ENCODE measurements around the gene NUPR2.
A peak's percentile ranks its signal among the peaks of the same experiment; 100 is the strongest.
"Not testable (repeated sequence)": the region's sequence is repeated elsewhere in the genome, so short reads cannot be mapped to it uniquely, and the experiment has no call there.

Gene NUPR2, protein sequence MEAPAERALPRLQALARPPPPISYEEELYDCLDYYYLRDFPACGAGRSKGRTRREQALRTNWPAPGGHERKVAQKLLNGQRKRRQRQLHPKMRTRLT

DNA sequence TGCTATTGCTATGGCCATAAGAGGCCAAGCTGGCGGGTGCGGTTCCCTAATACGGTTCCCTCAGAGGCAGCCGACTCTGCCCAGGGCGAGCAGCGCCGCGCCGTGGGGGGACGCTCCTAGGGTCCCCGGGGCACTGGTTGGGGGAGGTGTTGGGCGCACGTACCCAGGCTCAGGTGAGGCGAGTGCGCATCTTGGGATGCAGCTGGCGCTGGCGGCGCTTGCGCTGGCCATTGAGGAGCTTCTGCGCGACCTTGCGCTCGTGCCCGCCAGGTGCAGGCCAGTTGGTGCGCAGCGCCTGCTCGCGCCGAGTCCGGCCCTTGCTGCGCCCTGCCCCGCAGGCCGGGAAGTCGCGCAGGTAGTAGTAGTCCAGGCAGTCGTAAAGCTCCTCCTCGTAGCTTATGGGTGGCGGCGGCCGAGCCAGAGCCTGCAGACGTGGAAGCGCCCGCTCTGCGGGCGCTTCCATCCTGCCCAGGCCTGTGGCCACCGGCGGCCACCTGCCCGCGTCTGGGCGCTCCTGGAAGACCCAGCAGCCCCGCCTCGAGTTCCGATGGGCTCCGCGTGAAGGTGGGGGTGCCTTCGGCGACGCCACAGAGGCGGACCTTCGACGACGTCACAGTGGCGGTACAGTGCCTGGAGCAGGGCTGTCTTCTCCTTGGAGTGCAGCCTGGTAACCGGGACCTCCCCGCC is at the start of gene NUPR2:
Gene NUPR2 (minus strand): TSS at position 566 of the 687 bp plus-strand sequence. CDS start 103 bp downstream, at position 463.
- DNase-seq (ENCODE audit: low spot score) = no peak

DNA sequence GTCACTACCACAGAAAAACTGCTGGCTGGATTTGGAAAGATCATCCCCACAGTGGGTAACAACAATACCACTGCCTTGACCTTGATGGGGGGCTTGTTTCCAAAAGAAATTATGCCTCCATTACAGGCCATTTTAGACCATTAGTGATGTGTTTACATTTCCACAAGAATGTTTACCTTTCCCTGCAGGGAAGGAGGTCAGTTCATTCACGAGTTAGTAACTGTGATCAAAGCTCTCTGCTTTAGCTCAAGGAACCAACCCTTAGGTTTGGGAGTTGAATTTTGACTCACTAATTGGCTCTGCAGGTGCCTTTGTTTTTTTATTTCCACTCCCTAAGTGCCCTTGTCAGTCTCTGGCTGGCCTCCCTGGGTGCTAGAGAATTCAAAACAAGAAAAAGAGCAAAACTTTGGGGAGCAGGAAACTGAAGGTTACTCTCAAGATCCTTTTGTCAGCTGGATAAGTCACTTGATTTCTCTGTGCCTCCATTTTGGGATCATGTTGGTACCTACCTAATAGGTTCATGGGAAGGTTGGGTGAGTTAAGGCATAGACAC is 41.1 kb upstream of the NUPR2 start:
- no peak for DNase-seq (ENCODE audit: low spot score)

DNA sequence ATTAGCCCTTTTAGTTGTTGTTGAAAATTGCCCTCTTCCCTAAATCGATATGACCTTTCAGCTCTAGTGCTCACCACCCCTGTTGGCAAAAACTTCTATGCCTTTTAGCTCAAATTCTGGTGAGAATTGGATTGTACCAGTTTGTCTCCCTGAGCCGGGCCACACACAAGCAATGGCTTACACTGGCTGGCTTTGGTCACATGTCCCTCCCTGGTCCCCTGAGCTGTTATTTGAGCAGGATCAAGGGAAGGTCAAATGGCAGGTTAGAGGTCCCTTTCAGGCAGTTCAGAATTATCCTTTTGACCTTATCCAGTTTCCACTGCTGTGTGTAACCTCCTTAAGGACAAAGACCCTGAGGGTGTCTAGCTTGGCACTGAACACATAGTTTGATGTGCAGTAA is 14.8 kb upstream of the NUPR2 start:
- not testable (repeated sequence) for DNase-seq (ENCODE audit: low spot score)

DNA sequence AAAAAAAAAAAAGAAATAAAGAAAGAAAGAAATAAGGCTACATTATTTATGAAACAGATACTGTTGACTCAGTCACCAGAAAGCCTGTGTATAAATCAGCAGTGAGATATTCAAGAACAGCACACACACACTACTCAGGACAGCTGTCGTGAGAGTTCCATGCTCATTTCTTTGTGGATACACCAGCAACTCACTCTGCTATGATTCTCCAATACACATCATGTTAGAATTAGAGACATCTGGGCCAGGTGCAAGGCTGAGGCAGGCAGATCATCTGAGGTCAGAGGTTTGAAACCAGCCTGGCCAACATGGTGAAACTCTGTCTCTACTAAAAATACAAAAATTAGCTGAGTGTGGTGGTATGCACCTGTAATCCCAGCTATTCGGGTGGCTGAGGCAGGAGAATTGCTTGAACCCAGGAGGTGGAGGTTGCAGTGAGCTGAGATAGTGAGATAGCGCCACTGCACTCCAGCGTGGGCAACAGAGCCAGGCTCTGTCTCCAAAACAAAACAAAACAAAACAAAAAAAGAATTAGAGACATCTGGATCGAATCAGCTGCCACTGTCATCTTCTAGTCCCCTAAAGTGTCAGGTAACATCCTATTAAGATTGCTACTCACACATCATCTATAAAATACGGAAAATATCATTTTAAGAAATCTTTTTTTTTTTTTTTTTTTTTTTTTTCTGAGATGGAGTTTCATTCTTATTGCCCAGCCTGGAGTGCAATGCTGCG is 11.2 kb upstream of the NUPR2 start:
- no peak for DNase-seq (ENCODE audit: low spot score)

DNA sequence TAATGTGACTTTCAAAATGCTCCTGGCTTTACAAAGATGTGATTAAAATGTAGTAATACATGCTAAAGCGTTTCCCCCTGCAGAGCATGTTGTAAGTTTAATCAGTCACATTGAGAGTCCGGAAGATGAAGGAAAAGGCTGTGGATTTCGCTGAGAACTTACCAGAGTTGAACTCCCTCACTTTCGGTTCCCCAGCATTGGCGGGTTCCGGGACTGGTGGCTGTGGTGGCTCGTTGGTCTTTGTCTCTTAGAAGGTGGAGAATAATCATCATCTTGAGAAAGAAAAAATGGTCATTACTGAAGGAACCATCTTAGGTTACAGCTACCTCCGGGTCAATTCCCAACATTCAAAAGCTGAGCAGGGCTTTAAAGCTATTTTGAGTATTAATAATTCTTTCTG is 9.6 kb upstream of the NUPR2 start:
- no peak for DNase-seq (ENCODE audit: low spot score)

DNA sequence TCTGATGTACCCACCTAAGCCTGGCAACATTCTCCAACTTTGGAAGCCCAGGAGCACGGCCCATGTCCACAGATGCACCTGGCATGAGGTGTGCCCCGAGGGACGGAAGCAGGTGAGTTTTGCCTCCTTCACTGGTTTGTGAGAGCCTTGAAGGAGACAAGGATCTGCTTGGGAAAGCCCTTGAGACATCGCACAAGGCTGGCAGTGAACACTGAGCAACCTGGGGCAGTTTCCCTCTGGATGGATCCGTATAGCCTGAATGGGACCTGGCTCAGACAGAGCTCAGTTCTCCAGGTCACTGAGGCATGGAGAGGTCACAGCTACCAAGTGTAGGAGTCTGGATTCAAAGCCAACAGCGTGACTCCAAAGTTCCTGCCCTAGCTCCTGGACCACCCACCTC is 8.8 kb upstream of the NUPR2 start:
- DNase-seq (ENCODE audit: low spot score) = no peak

DNA sequence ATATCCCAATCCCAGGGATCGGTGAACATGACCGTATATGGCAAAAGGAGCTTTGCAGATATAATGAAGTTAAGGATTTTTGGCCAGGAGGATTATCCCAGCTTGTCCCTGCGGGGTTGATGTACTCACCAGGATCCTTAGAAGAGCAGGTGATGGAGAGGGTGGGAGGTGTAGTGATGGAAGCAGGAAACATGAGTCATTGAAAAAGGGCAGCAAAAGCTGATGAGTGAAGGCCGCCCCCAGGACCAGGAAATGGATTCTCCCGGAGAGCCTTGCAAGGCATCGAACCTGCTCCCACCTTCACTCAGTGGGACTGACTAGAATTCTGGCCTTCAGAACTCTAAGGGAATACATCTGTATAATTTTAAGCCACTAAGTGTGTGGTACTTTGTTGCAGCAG is 5.2 kb upstream of the NUPR2 start:
- DNase-seq (ENCODE audit: low spot score) = no peak

DNA sequence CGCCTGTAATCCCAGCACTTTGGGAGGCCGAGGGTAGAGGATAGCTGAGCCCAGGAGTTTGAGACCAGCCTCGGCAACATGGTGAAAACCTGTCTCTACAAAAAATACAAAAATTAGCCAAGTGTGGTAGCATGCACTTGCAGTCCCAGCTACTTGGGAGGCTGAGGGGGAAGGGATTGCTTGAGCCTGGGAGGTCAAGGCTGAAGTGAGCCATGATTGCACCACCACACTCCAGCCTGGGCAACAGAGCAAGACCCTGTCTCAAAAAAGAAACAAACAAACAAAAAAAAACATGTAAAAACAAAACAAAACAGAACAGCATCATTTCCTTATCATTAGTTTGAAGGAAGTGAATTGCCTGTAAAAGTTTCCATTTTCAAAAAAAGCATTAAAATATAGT is 4.0 kb downstream of the NUPR2 start:
- not testable (repeated sequence) for DNase-seq (ENCODE audit: low spot score)

DNA sequence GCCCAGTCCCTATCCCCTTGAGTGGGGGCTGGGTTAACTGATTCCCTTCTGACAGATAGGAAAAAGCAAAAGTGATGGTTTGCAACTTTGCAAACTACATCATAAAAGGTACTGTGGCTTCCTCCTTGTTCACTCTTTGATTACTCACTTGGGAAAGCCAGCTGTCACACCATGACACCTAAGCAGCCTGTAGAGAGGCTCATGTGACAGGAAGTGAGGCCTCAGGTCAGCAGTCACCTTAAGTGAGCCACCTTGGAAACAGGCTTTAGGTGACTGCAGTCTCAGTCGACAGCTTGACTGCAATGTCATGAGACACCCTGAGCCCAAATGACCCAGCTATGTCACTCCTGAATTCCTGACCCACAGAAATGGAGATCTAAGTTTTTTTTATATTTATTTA is 5.6 kb downstream of the NUPR2 start:
- no peak for DNase-seq (ENCODE audit: low spot score)

DNA sequence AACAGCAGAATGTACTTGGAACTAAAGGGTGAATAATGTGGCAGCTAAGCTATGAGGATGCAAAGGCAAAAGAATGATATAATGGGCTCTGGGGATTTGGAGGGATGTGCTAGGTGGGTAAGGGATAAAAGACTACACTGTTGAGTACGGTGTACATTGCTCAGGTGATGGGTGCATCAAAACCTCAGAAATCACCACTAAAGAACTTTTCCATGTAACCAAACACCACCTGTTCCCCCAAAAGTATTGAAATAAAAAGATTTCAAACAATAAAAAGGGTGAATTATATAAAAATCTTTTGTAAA is 8.3 kb downstream of the NUPR2 start:
- DNase-seq (ENCODE audit: low spot score) = no peak

DNA sequence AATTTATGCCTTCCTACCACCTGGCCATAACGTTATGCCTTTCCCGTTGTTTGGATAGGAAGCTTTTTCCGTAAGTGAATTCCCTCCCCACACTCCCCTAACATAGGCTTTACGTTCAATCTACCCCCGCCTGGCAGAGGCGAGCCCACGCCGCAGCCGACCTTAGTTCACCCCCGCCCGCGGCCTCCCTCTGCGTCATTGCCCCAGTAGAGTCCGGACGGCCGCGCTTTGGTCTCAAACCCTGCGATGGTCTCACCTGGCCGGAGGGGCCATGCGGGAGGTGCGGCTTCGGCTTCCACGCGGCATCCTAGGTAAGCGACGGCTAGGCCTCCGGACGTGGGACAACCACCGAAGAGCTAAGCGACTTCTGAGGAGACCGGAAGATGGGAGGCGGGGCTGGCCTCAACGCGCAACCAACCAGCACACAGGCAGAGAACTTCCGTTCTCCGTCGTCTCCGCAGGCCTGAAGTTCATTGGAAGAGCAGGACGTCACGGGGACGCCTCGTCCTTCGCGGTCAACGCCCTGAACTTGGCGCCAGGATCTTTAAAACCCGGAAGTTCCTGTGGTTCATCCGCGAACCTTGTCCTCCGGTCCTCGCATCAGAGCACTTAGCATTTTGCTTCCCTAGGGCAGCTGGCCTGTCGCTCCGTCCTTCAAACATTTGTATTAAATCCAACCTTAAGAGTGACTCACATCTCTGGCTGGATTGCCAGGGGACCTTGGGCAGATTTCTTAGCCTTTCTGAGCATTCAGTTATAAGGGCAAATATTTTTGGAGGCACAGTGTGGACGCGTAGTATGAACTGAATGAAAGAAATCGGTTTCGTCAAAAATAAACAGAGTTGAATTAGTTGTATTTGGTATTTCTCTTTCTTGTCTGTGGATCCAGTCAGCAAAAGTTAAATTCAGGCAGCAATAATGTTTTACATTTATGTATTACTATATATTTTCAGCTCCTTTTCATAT is 9.8 kb downstream of the NUPR2 start, which contains the start of gene CHCHD2:
Gene CHCHD2 (minus strand): TSS at position 369 of the 966 bp plus-strand sequence. CDS start 63 bp downstream, at position 306.
- peak; percentile 98 for DNase-seq (ENCODE audit: low spot score)

DNA sequence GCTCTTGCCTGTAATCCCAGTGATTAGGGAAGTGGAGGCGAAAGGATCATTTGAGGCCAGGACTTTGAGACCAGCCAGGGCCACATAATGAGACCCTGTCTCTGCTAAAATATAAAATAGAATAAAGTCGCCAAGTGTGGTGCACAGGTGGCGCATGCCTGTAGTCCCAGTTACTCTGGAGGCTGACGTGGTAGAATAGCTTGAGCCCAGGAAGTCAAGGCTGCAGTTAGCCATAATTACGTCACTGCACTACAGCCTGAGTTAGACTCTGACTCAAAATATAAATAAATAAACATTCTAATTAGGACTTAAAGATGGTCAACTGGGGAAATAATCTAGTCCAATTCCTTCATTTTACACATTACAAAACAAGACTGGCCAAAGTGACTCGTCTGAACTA is 10.7 kb downstream of the NUPR2 start:
- no peak for DNase-seq (ENCODE audit: low spot score)

DNA sequence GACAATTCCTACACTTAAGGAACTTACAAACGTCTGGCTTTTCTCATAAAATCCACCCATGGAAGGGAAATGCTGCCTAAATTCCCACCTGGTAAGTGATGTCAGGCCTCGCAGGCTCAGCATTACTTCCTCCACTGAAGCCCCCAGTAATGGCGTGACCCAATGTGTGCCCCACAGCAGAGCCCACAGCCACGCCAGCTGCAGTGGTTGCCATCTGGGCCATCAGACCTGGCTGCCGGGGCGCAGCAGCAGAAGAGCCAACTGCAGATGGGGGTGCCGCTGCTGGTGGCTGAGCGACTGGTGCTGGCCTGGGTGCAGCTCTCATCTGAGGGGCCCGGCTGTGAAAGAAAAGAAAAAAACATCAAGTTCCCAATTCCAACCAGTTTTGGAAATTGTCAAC is 12.1 kb downstream of the NUPR2 start:
- not testable (repeated sequence) for DNase-seq (ENCODE audit: low spot score)

DNA sequence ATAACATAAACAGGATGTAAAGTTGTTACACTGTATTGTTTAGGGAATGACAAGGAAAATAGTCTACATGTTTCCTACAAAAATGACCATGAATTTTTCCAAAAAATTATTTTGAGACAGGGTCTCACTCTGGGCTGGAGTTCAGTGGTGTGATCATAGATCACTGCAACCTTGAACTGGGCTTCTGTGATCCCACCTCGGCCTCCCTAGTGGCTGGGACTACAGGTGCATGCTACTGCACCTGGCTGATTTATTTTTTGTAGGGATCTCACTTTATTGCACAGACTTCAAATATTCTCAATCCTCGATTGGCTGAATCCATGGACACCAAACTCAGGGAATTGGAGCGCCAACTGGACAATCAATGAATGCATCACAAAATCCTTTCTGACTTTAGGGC is 16.6 kb downstream of the NUPR2 start:
- DNase-seq (ENCODE audit: low spot score) = no peak

DNA sequence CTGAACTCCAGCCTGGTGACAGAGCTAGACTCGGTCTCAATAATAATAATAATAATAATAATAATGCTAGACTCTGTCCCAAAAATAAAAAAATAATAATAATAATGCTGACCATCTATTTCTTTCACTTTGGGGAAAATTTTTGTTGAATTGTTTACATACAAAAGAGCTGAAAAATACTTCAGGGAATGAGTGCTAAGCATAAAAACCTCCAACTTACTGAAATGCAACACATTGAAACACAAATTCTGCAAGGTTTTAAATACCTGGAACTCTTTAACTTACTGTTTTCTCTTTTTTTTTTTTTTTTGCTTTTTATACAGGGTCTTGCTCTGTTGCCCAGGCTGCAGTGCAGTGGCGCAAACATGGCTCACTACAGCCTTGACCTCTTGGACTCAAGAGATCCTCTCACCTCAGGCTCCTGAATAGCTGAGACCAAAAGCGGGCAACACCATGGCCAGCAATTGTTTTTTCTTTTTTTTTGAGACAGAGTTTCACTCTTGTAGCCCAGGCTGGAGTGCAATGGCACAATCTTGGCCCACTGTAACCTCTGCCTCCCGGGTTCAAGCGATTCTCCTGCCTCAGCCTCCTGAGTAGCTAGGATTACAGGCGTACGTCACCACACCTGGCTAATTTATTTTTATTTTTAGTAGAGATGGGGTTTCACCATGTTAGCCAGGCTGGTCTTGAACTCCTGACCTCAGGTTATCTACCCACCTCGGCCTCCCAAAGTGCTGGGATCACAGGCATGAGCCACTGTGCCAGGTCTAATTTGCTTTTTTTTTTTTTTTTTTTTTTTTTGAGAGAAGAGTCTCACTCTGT is 17.8 kb downstream of the NUPR2 start:
- not testable (repeated sequence) for DNase-seq (ENCODE audit: low spot score)

DNA sequence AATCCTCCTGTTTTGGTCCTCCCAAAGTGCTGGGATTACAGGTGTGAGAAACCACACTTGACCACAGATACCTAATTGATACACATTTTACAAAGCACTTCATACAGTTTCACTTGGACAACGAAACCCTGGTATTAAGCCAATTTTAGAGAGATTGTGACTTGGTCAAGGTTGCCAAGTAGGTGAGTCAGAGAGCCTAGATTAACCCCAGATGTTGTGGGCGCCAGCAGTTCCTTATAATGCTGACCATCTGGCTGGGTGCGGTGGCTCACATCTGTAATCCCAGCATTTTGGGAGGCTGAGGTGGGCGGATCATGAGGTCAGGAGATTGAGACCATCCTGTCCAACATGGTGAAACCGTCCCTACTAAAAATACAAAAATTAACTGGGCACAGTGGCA is 18.5 kb downstream of the NUPR2 start:
- DNase-seq (ENCODE audit: low spot score) = peak; percentile 79

DNA sequence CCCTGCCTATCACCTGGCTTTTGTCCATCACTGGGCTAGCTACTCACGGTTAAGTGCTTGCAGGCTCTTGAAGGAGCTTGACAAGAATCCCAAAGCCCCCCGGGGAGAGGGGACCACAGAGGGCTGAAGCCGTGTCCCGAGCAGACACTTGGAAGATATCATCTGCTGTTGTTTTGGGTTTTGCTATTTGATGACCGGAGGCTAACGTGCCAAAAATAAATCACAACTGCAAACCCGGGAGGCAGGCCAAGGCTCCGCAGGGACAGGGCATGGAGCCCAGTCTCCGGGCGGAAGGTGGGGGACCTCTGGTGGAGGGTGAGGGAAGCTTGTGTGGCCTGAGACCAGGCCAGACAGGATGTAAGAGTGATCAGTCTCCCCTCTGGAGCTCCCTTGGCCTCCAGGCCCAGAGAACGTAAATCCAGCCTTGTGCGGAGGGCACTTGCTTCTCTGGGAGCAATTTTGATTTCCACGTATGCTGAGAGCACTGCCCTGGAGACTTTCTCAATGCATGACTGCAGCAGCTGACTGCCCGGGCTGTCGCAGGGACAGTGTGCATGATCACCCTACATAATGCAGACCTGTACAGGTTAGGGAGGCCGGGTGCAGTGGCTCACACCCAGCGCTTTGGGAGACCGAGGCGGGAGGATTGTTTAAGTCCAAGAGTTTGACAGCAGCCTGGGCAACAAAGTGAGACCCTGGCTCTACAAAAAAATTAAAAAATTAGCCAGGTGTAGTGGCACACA is 23.3 kb downstream of the NUPR2 start, which contains the start of gene PHKG1:
Gene PHKG1 (minus strand): TSS at position 164 of the 743 bp plus-strand sequence. CDS start 4,011 bp downstream, outside the sequence.
- DNase-seq (ENCODE audit: low spot score) = peak; percentile 93

DNA sequence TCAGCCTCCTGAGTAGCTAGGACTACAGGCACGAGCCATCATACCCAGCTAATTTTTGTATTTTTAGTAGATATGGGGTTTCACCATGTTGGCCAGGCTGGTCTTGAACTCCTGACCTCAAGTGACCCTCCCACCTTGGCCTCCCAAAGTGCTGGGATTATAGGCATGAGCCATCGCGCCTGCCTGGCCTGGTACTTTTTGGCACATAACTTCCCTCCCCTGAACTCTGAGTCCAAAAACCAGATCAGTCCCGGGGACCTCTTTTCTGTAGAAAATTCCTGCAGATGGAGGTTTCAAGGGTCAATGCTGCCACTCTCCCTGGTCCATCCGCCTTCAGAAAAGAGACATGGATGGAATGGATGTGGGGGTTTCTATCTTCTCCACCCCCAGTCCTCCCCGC is 23.8 kb downstream of the NUPR2 start:
- DNase-seq (ENCODE audit: low spot score) = not testable (repeated sequence)

DNA sequence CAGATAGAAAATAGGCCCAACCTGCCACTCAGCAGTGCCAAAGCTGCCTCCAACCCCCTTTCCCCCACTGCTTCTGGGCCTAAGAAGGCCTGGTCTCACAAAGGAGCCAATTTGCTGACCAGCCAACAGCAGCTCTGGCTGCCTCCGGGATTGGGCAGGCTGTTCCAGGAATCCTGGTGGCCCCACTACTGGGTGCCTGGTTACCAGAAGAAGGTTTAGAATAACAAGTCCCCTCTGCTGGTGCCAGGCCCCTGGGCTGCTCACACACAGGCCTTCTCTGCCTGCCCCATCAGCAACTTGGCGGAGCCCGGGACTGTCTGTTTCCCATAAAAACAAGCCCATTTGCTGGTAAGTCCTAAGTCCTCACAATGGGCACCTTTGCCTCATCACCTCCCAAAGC is 24.6 kb downstream of the NUPR2 start:
- DNase-seq (ENCODE audit: low spot score) = no peak

DNA sequence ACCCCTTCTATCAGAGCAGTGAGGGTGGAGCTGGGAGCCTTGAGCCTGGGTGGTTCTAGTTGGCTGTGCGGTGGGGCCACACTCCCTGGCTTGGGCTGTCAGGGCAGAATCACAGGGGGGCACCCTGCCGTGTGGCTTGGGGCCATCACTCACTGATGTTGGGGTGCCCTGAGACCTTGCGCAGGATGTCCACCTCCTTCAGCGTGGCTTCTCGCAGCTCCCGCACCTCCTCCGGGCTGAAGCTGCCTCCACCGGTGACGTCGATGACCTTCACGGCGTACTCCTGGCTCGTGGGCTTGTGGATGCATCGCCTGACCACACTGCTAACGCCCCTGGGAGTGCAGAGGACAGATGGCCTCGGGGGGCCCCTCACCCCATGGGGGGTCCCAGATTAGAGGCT is 28.8 kb downstream of the NUPR2 start:
- no peak for DNase-seq (ENCODE audit: low spot score)

All from GM03348 (cell line).